ENCODE data around the gene NDUFA12.

The NDUFA12 gene

DNA sequence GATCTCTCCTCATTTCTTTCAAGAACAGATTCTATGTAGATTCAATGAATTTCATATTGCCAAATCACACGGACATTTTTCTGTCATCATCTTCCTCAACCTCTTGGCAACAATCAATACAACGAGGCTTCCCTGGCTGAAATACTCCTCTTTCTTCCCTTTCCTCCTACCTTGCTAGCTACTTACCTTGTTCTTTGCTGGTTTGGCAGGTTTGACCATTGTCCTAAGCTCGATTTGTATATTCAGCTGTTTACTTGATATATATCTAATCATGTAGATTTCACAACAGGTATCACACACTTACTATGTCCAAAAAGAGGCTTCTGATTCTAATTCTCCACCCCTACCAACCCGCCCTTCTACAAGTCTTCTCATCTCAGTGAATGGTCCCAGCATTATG lies 23.6 kb downstream of the NDUFA12 start:
- no peak for DNase-seq

DNA sequence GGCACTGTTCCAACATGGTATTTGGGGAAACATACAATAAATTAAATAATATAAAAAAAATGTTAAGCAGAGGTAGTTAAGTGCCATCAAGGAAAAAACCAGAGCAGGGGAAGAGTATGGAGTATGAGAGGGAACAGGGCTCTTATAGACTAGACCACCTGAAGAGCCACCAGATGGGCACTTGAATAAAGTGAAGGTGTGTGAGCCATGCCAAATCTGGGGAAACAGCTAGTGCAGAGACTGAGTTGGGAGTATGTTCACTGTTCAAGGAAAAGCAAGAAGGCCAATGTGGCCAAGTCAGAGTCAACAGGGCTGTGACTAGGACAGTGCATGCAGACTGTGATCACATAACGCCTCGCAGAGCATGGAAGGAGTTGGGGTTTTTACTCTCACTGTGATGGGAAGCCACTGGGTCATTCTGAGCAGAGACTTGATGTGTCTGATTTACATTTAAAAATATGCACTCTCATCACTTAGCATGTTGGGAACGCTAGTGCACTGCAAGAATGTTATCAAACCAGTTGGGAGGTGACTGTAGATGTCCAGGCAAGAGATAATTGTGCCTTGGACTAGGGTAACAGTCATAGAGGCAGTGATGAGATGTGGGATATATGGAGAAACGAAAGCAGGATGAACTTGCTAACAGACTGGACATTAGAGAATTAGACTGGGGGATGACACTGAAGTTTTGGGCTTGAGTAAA lies 25.6 kb downstream of the NDUFA12 start:
- no peak for DNase-seq

DNA sequence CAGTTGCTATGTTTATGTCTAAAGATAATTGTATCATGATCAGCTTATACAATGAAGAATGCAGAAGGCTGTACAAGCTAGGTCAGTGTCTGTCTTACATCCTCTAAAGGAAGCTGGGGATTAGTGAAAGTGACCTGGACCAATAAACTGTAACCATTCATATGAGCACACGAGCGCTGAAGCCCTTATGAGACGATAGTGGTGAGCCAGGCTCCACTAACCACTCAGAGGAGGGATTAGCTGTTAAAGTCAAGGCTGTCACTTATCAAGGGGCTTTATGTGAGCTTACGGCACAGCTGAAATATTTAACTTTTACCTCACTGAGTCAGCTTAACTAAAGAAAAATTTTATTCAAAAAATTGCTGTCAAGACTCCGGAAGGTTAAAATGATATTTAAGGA lies 30.3 kb downstream of the NDUFA12 start:
- no peak for DNase-seq

DNA sequence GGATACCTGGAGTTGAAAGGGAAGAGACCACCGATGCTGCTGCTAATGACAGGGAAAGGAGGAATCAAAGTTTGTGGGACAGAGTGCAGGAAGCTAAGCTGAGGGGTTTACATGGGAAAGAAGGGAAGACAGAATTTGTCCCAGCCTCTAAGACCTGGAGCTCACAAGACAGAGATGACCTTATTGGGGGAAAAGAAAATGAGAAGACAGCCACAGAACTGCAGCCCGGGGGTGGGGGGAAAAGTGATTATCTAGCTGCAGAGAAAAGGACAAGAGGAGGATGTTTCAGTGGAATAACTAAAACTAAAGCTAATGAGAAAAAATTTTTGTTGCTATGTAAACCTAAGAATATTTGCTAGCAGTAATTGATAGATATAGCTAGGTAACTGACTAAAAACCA lies 30.7 kb downstream of the NDUFA12 start:
- no peak for DNase-seq

DNA sequence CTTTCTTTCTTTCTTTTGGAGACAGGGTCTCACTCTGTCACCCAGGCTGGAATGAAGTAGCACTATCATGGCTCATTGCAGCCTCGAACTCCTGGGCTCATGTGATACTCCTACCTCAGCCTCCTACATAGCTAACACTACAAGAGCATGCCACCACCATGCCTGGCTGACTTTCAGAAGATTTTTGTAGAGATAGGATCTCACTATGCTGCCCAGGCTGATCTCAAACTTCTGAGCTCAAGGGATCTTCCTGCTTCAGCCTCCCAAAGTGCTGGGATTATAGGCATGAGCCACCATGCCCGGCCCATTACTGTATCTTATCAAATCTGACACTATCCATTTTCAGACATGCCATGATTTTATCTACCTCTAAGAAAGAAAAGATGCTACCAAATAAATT lies 31.6 kb downstream of the NDUFA12 start:
- DNase-seq, result no peak

DNA sequence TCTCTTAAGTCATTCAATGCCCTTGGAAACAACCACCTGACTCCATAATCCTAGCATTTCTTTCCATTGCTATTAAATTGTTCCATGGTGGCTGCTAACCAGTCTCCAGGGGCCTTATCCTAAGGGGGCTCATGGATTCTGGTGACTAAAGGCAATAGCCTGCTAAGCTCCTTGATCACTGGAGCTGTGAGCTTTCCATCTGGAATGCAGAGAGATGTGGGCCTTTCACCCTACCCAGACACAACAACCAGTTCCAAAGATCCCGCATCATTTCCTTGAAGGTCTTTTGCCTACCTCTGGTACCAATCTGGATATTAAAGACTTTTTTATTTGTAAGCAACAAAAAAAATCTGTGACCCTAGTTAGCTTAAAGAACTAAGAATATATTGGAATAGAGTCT lies 32.9 kb downstream of the NDUFA12 start:
- DNase-seq, result no peak

DNA sequence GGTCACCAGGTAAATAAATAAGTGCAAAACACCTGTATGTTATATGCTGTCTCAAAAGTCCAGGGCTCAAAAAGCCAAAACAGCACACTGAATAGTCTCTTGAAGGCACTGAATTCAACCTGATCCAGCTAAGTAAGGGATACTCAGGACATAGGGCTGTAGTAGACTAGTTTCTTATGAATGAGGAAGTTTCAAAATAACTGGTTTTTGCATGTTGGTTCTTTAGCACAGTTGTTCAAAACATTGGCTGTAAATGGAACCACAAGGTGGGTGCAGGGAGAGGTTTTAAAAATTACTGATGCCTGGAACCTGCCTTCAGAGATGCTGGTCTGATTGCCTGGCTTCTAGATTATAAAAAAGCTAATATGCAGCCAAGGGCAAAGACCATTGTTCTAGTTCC lies 34.1 kb downstream of the NDUFA12 start:
- no peak for DNase-seq

DNA sequence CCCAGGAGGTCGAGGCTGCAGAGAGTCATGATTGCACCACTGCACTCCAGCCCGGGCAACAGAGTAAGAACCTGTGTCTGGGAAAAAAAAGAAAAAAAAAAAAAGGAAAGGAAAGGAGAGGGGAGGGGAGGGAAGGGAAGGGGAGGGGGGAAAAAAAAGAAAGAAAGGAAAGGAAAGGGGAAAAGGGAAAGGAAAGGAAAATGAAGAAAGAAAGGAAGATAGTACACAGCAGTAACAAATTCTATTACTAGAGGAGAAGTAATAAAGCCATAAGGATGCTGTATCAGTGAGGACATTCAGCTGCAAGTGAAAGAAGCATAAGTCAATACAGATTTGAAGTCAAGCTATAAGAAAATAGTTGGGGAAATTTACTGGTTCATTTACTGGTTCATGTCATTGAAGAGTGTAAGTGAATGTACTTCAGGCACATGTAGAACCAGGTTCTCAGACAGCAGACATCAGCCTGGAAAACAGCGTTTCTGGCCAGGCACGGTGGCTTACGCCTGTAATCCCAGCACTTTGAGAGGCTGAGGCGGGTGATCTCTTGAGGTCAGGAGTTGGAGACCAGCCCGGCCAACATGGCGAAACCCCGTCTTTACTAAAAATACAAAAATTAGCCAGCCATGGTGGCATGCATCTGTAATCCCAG lies 37.4 kb downstream of the NDUFA12 start:
- no peak for DNase-seq

DNA sequence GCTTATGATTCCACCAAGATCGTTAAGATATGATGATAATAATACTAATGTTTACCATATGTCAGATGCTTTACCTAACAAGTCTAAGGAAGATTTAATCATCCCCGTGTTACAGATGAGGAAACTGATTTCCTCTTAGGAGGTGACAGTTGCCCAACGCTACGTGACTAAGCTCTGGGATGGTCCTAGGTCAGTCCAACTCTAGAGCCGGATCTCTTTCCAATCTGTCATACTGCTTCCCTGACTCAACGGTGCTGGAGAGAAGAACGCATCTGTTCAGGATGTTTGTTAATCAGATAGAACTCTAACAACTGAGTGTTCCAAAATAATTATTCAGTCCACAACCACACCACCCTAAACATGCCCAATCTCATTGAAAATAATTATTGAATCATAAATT lies 39.8 kb downstream of the NDUFA12 start:
- DNase-seq, result no peak

DNA sequence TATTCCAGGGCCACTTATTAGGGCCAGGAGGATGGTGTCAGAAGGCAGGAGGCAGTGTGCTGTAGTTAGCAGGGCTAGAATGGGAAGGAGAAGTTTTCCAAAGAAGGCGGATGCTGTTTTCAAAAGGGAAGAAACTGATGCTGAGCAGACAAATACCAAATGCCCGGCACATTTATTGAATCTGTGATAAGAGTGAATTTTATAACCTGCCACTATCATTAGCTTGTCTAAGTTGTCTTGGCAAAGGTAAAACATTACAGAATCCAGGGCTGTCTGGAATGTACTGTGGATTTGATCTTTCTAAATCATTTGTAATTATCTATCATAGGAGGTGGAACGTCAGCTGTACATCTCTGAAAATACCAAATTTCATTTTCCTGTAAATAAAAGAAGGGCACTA lies 40.8 kb downstream of the NDUFA12 start:
- DNase-seq, result no peak

DNA sequence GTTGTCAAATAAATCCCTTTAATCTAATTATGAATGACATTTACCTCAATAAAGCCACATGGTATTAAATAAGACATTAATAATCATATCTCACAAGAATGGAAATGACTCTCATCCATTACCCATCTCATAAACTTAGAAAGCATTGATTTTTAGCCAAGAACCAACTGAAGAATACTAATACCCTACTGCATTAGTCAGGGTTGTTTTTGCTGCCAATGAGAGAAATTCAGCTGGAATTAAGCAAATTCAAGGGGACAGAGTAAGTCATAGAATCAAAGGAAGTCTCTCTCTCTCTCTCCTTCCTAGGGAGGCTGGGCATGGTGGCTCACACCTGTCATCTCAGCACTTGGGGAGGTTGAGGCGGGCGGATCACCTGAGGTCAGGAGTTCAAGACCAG lies 41.6 kb downstream of the NDUFA12 start:
- no peak for DNase-seq

DNA sequence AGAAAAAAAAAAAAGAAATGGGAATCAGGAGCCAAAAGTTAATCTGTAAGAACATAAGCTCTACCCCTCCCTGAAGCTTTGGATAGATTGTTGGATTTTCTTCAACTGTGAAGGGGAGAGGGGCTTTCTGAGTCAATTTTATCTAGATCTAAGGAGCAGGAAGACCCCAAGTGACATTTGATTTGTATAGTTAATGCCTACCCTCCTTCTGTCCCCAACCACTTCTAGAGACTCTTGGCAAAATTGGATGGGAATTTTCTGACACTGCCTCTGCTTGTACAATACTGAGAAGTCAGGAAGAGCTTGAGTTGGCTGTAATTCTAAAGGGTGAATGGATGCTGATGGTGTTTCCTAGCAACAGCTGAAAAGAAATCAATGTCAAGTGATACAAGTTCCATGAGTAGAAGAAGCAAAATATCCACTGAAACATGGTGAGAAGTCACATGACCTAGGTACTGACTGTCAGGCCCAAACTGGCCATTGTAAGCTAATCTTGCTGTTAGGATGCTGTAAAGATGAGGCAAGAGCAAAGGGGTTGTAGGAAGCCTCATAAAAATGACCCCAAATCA lies 42.2 kb downstream of the NDUFA12 start:
- DNase-seq, result no peak

DNA sequence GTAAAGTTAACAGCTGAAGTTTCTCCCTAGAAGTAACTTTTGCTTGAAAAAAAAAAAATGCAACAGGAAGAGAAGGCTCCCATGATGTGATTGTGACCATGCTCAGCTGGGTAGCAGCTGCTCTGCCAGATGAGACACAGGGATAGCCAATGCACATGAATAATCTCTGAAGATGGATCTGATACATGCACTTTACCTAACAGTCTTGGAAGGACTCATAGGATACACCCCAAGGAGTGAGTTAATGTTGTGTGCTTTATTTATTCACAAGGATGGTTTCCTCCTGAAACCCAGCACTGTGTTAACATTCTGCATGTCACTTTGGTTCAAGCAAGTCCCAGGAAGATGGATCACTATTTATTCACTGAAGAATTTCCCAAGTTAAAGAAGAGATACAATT lies 46.5 kb downstream of the NDUFA12 start:
- no peak for DNase-seq

DNA sequence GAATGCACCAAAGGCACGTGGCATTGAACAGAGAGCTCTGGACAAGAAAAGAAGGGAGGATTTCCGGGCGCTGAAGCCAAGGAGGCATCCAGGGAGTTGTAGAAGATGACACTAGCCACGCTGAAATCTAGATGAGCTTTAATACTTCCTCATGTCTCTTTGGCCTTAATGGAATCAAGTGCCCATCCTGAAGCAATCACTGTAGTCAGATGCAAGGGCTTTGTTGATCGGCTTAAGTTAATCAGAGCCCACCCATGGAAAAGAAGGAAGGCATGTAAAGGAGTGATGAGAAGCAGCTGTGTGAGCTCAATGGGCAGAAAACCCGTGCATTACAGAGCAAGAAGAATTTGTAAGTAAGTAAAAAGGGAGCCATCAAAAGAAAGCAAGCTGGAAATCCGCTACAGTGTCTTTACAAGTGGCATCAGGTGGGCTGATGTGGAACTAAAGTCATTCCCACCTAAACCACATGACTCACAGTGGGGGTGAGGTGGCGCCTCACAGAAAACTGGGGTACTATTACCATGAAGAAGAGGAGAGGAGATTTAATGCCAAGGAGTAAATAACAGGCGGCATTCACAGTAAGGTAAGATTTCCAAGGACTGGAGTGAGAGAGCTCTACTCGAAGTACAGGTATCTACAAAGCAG lies 48.4 kb downstream of the NDUFA12 start:
- no peak for DNase-seq

DNA sequence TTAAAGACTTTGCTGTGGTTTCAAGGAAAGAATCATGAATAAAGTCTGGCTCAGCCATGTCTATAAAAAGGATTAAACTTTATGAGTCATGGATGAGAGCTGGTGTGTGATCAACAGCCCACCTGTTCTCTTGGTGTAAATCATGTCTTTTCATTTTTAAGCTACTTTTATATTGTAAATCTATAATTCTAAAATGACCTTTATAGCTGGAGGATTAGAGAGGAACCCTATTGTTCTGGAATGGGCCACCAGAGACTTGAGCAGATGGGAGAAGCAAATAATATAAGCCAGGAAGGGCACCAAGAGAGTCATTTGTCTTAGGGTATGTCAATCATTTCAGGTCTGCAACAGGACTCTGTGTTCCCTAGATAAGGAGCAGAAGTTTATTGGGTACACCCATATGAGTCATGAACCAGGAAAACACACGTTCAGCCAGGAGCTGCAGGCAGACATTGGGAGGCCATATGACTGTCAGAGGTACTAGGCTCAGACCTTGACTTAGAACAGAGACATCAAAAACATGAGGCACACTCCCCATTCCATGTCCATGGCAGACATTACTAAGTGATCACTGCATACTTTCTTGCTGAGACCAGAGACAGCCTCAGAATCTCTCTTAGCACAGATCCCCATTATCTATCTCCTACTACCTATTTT lies 49.3 kb downstream of the NDUFA12 start:
- no peak for DNase-seq

DNA sequence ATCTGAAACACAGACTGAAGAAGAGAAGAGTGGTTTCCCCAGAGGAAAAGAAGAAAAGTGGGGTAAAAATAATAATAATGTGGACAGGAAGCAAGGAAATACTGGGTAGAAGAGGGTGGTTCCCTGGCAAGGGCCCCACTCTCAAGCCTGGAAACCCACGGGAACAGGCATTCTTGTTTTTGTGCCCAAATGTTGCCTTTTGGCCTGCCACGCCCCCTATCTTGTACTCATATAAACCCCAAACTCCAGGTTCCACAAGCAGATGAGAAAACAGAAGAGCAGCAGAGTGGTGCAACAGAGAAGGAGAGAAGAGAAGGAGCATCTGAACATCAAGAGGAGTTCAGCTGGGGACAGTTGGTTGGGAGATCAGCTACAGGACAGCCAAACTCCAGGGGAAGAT lies 51.2 kb downstream of the NDUFA12 start:
- DNase-seq, result no peak

DNA sequence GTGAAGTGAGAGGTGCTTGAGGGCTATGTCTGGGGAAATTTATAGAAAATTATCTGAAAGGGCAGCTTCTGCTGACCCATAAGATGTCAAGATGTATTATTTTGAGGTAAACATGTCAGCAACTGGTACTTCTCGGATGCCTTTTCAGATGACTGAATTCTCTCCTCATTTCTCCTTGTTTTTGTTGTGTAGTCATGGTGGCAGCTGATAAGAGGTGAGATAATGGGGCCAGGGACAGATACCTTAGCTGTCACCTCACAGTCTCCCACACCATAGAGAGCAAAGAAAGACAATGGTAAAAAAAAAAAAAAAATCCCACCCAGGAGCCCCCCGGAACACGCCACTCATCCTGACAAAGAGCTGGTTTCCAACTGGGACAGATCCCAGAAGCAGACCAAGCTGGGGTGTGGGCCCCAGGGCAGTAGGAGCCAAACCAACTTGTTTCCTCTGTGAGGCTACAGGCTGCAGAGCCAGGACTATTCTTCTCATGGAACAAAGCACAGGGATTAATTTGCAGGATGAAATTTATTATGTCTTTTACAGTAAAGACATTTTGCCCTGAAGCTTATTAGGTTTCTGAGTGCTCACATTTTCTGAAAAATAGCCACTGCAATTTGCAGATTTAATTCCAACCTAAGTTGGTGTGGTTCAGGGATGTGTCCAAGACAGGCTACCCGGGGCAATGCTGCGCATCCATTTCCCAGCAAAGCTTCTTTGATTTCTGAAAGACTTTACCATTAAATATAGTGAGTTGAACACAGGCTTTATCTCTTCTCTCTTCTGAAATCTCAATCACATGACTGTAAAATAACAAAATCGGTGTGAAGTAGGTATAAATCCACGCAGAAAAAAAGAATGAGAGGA lies 52.2 kb downstream of the NDUFA12 start:
- DNase-seq, result no peak

DNA sequence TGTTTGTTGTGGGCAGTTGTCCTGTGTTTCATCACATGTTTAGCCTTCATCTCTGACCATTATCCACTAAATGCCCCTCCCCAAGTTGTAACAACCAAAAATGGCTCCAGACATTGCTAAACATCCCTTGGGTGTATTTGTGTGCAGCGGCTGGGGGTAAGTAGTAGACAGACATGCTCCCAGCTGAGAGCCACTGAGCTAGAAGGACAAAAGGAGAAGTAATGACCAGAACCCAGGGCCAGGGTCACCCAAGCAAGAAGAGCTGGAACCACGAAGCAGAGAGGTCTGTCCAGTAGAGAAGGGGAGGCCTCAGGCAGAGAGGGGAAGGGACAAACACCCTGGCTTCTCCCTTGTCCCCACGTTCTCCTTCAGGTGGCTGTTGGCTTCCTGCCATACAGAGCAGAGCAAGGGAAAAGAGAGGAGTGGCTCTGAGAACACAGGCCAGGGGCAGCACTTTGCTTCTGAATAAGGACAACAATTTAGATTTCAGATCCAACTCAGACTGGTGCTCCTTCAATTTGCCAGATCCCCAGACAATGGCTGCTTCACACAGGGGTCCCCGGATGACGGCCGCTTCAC lies 55.2 kb downstream of the NDUFA12 start:
- no peak for DNase-seq

DNA sequence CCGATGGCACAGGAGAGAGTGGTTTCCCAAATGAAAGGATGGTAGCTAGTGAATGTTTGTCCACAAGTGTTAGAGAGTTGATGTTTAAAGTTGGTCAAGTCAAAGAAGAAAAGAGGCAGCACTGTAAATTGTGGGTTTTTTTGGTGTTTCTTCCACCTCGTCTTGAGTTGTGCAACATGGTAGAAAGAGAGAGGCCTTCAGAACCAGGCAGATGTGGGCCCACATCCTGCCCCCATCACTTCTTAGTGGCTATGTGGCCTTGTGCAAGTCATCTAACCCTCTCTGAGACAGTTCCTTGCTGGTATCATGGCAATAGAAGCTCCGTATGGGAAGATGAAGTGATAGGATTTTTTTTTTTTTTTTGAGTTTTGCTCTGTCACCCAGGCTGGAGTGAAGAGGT lies 60.8 kb downstream of the NDUFA12 start:
- DNase-seq, result no peak

DNA sequence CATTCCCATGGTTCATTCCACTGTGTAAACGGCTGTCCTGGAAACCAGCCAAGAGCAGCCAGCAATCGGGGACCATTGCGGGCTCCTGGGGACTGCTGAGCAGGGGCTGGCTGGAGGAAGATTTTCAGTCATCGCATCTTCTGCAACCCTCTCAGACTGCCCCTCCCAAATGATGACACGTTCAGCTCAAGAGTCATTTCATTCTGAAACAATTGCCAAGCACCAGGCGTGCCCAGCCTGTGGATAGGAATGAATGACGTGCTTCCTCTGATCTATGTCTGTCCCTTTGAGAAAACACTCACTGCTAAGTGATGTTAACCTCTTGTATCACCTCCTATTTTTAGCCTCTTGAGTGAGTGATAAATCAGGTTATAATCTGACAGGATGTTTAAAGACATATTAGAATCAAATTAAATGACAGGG lies 62.0 kb downstream of the NDUFA12 start:
- peak; percentile 10 for DNase-seq

DNA sequence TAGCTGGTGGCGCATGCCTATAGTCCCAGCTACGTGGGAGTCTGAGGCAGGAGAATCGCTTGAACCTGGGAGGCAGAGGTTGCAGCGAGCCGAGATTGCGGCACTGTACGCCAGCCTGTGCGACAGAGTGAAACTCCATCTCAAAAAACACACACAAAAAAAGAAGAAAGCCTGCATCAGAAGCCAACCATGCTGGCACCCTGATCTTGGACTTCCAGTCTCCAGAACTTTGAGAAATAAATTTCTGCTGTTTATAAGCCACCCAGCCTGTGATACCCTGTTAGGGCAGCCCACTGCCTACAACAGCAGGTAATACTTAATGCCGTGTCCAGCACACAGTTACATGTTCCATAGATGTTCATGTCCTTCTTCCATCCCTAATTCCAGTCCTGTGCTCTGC lies 62.7 kb downstream of the NDUFA12 start:
- no peak for DNase-seq

DNA sequence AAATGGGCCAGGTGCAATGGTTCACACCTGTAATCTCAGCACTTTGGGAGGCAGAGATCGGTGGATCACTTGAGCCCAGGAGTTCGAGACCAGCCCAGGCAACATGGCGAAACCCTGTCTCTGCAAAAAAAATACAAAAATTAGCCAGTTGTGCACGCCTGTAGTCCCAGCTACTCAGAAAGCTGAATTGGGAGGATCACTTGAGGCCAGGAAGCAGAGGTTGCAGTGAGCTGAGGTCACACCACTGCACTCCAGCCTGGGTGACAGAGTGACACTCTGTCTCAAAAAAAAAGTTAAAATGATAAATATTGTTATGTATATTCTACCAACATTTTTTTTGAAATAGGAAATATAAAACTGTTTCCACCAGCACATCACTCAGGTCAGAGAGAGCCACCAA lies 64.9 kb downstream of the NDUFA12 start:
- no peak for DNase-seq

All from stimulated activated CD4-positive, alpha-beta T cell treated with anti-CD3 and anti-CD28 coated beads, Interleukin-4, amount 100 ng/mL, for 1 hour (primary cell).